ENCODE data around the gene PTPRD.

- no peak for TF ChIP-seq MAX (IDR thresholded peaks at IDR 0.05)
- TF ChIP-seq JUND (IDR thresholded peaks at IDR 0.05): no peak
Measured at GRCh38 chr9:8895861-8896224, 1717.0 kb downstream of the PTPRD start.
